ELR (cell line): ENCODE measurements around the gene LCN2.

Source experiments
- DNase-seq: peaks from one replicate; pipeline ENCODE4 v3.0.0-alpha.2; 2015; ENCODE audit warnings: low read depth

LCN2 gene

GRCh38 chr9:128150594-128151308, 1.5 kb downstream of the LCN2 start:
- DNase-seq, result peak; percentile 46

- DNase-seq, result no peak
Measured at GRCh38 chr9:128151309-128152132, 2.3 kb downstream of the LCN2 start.

GRCh38 chr9:128152133-128153059, 3.1 kb downstream of the LCN2 start:
- DNase-seq, result no peak

- DNase-seq, result no peak
Measured at GRCh38 chr9:128153060-128153946, 4.0 kb downstream of the LCN2 start.

- DNase-seq, result no peak
Measured at GRCh38 chr9:128153947-128154695, 4.9 kb downstream of the LCN2 start.

GRCh38 chr9:128155736-128156500, 6.7 kb downstream of the LCN2 start:
- no peak for DNase-seq

GRCh38 chr9:128159522-128159783, 10.2 kb downstream of the LCN2 start:
- no peak for DNase-seq

GRCh38 chr9:128159784-128160602, 10.7 kb downstream of the LCN2 start, which contains the start of gene BBLN:
BBLN (plus strand) TSS chr9:128160265; CDS start chr9:128160408, 143 bp downstream.
- peak; percentile 95 for DNase-seq

GRCh38 chr9:128160603-128160987, 11.3 kb downstream of the LCN2 start:
- peak; percentile 60 for DNase-seq

- no peak for DNase-seq
Measured at GRCh38 chr9:128161215-128161902, 12.1 kb downstream of the LCN2 start.

GRCh38 chr9:128162215-128163026, 13.2 kb downstream of the LCN2 start:
- DNase-seq, result peak; percentile 29

GRCh38 chr9:128163027-128163515, 13.8 kb downstream of the LCN2 start:
- DNase-seq, result no peak

GRCh38 chr9:128163523-128164306, 14.5 kb downstream of the LCN2 start:
- DNase-seq, result no peak

GRCh38 chr9:128164307-128164885, 15.1 kb downstream of the LCN2 start:
- no peak for DNase-seq

GRCh38 chr9:128166169-128166568, 16.9 kb downstream of the LCN2 start:
- no peak for DNase-seq

- DNase-seq, result no peak
Measured at GRCh38 chr9:128167209-128167608, 18.0 kb downstream of the LCN2 start.
